ENCODE data around the gene SDR9C7. TPM values are rescaled to one million over a fixed set of nuclear protein-coding genes. Genes with fewer than 3 reads are reported as not detected.
"Not testable (repeated sequence)": the region's sequence is repeated elsewhere in the genome, so short reads cannot be mapped to it uniquely, and the experiment has no call there.

The SDR9C7 gene
- total RNA-seq, 1 donor = not detected

GRCh38 chr12:56908136-56908535 lies 26.1 kb downstream of the SDR9C7 start:
- no peak for TF ChIP-seq CTCF (IDR thresholded peaks at IDR 0.05; ENCODE audit: insufficient read depth, low read length)
- H3K4me3 ChIP-seq (ENCODE audit: low read depth, low read length) = no peak overlapping the region
- DNase-seq (ENCODE audit: low read depth) = no peak

- DNase-seq (ENCODE audit: low read depth) = no peak
- H3K4me3 ChIP-seq (ENCODE audit: low read depth, low read length) = no peak overlapping the region
- TF ChIP-seq CTCF (IDR thresholded peaks at IDR 0.05; ENCODE audit: insufficient read depth, low read length) = no peak
Measured at GRCh38 chr12:56905852-56906251, 28.4 kb downstream of the SDR9C7 start.

GRCh38 chr12:56903374-56903773 lies 30.8 kb downstream of the SDR9C7 start:
- no peak for DNase-seq (ENCODE audit: low read depth)
- H3K4me3 ChIP-seq (ENCODE audit: low read depth, low read length) = no peak overlapping the region
- no peak for TF ChIP-seq CTCF (IDR thresholded peaks at IDR 0.05; ENCODE audit: insufficient read depth, low read length)

GRCh38 chr12:56901313-56901712 lies 32.9 kb downstream of the SDR9C7 start:
- not testable (repeated sequence) for DNase-seq (ENCODE audit: low read depth); H3K4me3 ChIP-seq (ENCODE audit: low read depth, low read length)

- H3K4me3 ChIP-seq (ENCODE audit: low read depth, low read length) = no peak overlapping the region
- TF ChIP-seq CTCF (IDR thresholded peaks at IDR 0.05; ENCODE audit: insufficient read depth, low read length) = no peak
- peak; percentile 17 for DNase-seq (ENCODE audit: low read depth)
Measured at GRCh38 chr12:56900583-56900982, 33.6 kb downstream of the SDR9C7 start.

GRCh38 chr12:56898938-56899337 lies 35.3 kb downstream of the SDR9C7 start:
- TF ChIP-seq CTCF (IDR thresholded peaks at IDR 0.05; ENCODE audit: insufficient read depth, low read length) = no peak
- peak; percentile 21 for DNase-seq (ENCODE audit: low read depth)
- H3K4me3 ChIP-seq (ENCODE audit: low read depth, low read length) = no peak overlapping the region

- H3K4me3 ChIP-seq (ENCODE audit: low read depth, low read length) = no peak overlapping the region
- DNase-seq (ENCODE audit: low read depth) = peak; percentile 19
- no peak for TF ChIP-seq CTCF (IDR thresholded peaks at IDR 0.05; ENCODE audit: insufficient read depth, low read length)
Measured at GRCh38 chr12:56897844-56898361, 36.3 kb downstream of the SDR9C7 start.

All from fibroblast of the aortic adventitia (primary cell).